Upper lobe of left lung (tissue), 6 donors: ENCODE measurements around the gene PTPRK. TPM values are rescaled to one million over a fixed set of nuclear protein-coding genes. Genes with fewer than 3 reads are reported as not detected.
"Not testable (repeated sequence)": the region's sequence is repeated elsewhere in the genome, so short reads cannot be mapped to it uniquely, and the experiment has no call there.

Experiments
- ATAC-seq, 2 donors: fragments of 200-7000 bp; cut with Tn5 transposase; one replicate each; pipeline ENCODE4 v1.9.1; 2022; ENCODE audit warnings: mild to moderate bottlenecking in 2 of 2, moderate library complexity in 2 of 2; ENCODE audit not compliant: low FRiP score in 2 of 2
- DNase-seq, 2 donors: peaks; one replicate each; pipeline ENCODE4 v3.0.0-alpha.2; 2019 to 2020
- H3K27ac ChIP-seq, 4 donors: fragments of 200-600 bp; sonication (generic); one replicate each; pipeline ENCODE4 v1.5.1; 2016 to 2019
- H3K27me3 ChIP-seq, 4 donors: fragments of 200-600 bp; sonication (generic); one replicate each; pipeline ENCODE4 v1.5.1; 2017 to 2019
- H3K36me3 ChIP-seq, 4 donors: fragments of 200-600 bp; sonication (generic); one replicate each; pipeline ENCODE4 v1.5.1; 2016 to 2019
- H3K4me1 ChIP-seq, 4 donors: fragments of 200-600 bp; sonication (generic); one replicate each; pipeline ENCODE4 v1.5.1; 2018 to 2019
- H3K4me3 ChIP-seq, 4 donors: fragments of 200-600 bp; sonication (generic); one replicate each; pipeline ENCODE4 v1.5.1; 2017 to 2019; ENCODE audit warnings: mild to moderate bottlenecking in 2 of 4, moderate library complexity in 1 of 4
- H3K9me3 ChIP-seq, 4 donors: fragments of 200-600 bp; sonication (generic); one replicate each; pipeline ENCODE4 v1.5.1; 2018 to 2019
- EP300 ChIP-seq, 4 donors: sonication (generic); formaldehyde crosslinking; IDR thresholded peaks; one replicate each; pipeline ENCODE4 v1.5.1; 2017; ENCODE audit warnings: antibody characterized with exemption in 4 of 4, control low read depth in 2 of 4
- POLR2A ChIP-seq, 4 donors: fragments of 450-650 bp; IDR thresholded peaks; one replicate each; pipeline ENCODE4 v1.5.1; 2016 to 2017; ENCODE audit warnings: antibody characterized with exemption in 4 of 4, mild to moderate bottlenecking in 2 of 4
- POLR2AphosphoS5 ChIP-seq, 2 donors: sonication (generic); formaldehyde crosslinking; IDR thresholded peaks; one replicate each; pipeline ENCODE4 v1.5.1; 2017; ENCODE audit warnings: antibody characterized with exemption in 2 of 2
- WGBS, 2 donors: methylation state at CpG; one replicate each; pipeline ENCODE4 v1.1.5; 2017 to 2018; 5-methylcytosine and 5-hydroxymethylcytosine counted together
- total RNA-seq, 6 donors: library from RNA; depleted of rRNA in 4 of 6; stranded (reverse); fragments of >200 nt in 4 of 6; gene quantifications; one replicate each; pipeline versions ENCODE4 v1.1.0 to v1.2.1, GENCODE V29; 2016 to 2021
- TF ChIP-seq, protein P1 (sequence below), 6 experiments: fragments of 450-650 bp in 4 of 6; fragments of 200-600 bp in 2 of 6; sonication (generic) in 2 of 6; IDR thresholded peaks; one replicate each; pipeline ENCODE4 v1.5.1; 2016 to 2019; ENCODE audit warnings: antibody characterized with exemption in 6 of 6
- donor health status: DM: no; HTN: no; CAD: no; lungs with moderate emphysema.
- donor health status: DM: no; HTN: yes; CAD: no; lungs with severe emphysema.

PTPRK gene
- total RNA-seq, 6 donors from 2014 or later = 42.7 to 97.4 (median 65.2) TPM

DNA sequence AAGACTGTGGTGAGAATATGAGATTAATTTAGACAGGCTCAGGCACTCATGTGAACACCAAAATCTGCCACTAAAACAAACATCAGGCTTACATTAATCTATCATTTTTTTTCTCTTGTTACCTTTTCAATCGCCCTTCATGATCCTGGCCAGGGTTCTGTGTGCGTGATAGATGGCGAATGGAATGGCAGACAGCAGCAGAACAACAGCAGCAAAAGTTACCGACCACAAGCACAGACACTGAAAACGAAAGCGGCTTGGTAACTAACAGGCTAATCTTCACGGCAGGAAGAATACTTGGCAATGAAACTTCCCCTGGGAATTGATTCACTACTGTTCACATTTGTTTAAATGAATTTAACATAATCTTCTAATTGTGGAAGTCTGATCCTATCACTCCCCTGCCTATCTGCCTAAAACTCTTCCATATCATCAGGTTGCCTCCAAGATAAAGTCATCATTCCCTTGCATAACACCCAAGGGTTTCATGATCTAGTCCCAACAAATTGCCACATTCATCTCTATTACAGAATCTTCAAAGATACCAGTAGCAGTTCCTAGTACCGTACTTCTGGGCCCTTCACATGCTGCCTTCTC is 28.7 kb downstream of the PTPRK start:
- Histone ChIP-seq H3K27me3 (no peaks in the 10 kb centered on the region), H3K9me3 (no peaks in the 10 kb centered on the region), H3K4me3 (peak overlapping the region in 3 of 4 donors; percentile 13 to 37 (median 35)), H3K27ac (peak overlapping the region; percentile 48 to 86 (median 72)), H3K4me1 (peaks cover 11 to 23% (median 13%) of the 10 kb centered on the region in 4 donors), H3K36me3 (no peaks in the 10 kb centered on the region)
- ATAC-seq (peak in 1 of 2 donors; percentile 70), DNase-seq (no peak)
- WGBS, 2 donors = 35 to 58% methylated on average over 8 of the region's 8 CpGs
- no peak for TF ChIP-seq POLR2A (IDR thresholded peaks at IDR 0.05)
- TF ChIP-seq, protein P1, sequence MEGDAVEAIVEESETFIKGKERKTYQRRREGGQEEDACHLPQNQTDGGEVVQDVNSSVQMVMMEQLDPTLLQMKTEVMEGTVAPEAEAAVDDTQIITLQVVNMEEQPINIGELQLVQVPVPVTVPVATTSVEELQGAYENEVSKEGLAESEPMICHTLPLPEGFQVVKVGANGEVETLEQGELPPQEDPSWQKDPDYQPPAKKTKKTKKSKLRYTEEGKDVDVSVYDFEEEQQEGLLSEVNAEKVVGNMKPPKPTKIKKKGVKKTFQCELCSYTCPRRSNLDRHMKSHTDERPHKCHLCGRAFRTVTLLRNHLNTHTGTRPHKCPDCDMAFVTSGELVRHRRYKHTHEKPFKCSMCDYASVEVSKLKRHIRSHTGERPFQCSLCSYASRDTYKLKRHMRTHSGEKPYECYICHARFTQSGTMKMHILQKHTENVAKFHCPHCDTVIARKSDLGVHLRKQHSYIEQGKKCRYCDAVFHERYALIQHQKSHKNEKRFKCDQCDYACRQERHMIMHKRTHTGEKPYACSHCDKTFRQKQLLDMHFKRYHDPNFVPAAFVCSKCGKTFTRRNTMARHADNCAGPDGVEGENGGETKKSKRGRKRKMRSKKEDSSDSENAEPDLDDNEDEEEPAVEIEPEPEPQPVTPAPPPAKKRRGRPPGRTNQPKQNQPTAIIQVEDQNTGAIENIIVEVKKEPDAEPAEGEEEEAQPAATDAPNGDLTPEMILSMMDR (IDR thresholded peaks at IDR 0.05) = no peak
- no peak for TF ChIP-seq POLR2AphosphoS5 (IDR thresholded peaks at IDR 0.05)
- TF ChIP-seq EP300 (IDR thresholded peaks at IDR 0.05) = no peak

DNA sequence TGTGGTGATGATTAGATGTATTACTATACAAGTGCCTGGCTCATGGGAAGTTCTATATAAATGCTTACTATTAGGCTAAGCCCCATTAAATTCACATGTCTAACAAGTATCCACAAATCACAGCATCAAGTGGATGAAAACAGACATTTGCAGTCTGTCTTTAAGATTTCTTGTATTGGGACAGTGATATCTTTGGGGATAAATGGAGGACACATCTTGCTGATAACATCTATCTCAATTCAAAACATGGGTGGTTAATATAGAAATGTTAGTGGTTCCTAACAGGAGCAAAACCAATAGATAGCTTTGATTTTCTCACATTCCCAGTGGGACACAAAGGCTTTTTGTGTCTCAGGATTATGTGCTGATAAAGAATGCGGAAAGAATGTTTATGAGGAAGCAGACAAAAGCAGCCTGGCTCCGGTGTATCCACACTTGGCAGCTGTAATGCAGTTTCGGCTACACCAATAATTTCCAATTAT is 29.3 kb downstream of the PTPRK start:
- Histone ChIP-seq H3K4me1 (peaks cover 11 to 23% (median 13%) of the 10 kb centered on the region in 4 donors), H3K9me3 (no peaks in the 10 kb centered on the region), H3K4me3 (peak overlapping the region in 3 of 4 donors; percentile 13 to 37 (median 35)), H3K27me3 (no peaks in the 10 kb centered on the region), H3K36me3 (no peaks in the 10 kb centered on the region), H3K27ac (peak overlapping the region; percentile 48 to 86 (median 72))
- 51 to 56% methylated on average over 3 of the region's 3 CpGs for WGBS, 2 donors
- peak in 1 of 2 donors; percentile 18 for ATAC-seq
- TF ChIP-seq EP300 (IDR thresholded peaks at IDR 0.05) (no peak), POLR2AphosphoS5 (IDR thresholded peaks at IDR 0.05) (no peak), POLR2A (IDR thresholded peaks at IDR 0.05) (no peak)
- TF ChIP-seq, protein P1 (IDR thresholded peaks at IDR 0.05) = no peak
- DNase-seq = no peak

DNA sequence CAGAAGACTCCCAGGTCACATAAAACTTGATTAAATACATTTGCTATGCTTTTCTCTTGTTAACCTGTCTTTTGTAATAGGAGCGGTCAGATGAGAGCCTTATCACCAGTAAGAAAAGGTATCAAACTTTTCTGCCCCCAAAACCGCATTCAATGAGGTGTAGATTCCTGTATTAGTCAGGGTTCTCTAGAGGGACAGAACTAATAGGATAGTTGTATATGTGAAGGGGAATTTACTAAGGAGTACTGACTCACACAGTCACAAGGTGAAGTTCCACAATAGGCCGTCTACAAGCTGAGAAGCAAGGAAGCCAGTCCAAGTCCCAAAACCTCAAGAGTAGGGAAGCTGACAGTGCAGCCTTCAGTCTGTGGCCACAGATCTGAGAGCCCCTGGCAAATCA is 32.7 kb downstream of the PTPRK start:
- Histone ChIP-seq H3K27me3 (no peaks in the 10 kb centered on the region), H3K27ac (no peak overlapping the region), H3K4me1 (peaks cover 15 to 29% (median 15%) of the 10 kb centered on the region in 4 donors), H3K36me3 (no peaks in the 10 kb centered on the region), H3K4me3 (no peak overlapping the region), H3K9me3 (no peaks in the 10 kb centered on the region)
- TF ChIP-seq POLR2AphosphoS5 (IDR thresholded peaks at IDR 0.05) (no peak), EP300 (IDR thresholded peaks at IDR 0.05) (no peak), POLR2A (IDR thresholded peaks at IDR 0.05) (no peak)
- TF ChIP-seq, protein P1 (IDR thresholded peaks at IDR 0.05) = no peak
- DNase-seq = no peak
- no peak for ATAC-seq
- WGBS, 2 donors = 90 to 92% methylated on average over 3 of the region's 3 CpGs

DNA sequence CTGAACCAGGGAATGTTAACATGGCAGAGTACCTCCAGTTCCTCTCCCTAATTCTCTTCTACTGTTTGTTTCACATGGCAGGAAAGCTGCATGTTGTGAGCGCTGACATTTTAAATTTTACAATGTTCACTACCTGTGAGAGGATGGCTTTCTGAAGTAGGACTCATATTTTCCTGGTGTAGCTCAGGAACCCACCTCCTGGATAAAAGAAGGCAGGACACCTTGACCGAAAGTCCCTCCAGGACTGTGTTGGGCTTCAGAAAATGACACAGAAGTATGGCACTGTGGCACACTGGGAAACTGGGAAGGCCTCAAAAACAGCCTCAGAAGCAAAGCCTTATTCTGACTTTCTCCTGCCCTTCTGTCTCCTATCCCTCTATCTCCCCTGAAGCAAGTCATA is 33.3 kb downstream of the PTPRK start:
- no peak for ATAC-seq
- WGBS, 2 donors = 90 to 95% methylated on average over 2 of the region's 2 CpGs

DNA sequence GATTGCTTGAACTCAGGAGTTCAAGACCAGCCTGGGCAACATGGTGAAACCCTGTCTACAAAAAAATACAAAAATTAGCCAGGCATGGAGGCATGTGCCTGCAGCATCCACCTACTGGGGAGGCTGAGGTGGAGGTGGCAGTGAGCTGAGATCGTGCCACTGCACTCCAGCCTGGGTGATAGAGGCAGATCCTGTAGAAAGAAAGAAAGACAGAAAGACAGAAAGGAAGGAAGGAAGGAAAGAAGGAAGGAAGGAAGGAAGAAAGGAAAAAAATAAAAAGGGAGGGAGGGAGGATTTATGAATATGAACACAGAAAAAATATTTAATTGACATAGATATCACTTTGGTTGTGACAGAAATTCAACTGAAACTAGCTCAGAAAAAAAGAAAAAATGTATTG is 33.8 kb downstream of the PTPRK start:
- DNase-seq, H3K36me3 ChIP-seq, H3K4me3 ChIP-seq, H3K27me3 ChIP-seq, H3K9me3 ChIP-seq, H3K27ac ChIP-seq, ATAC-seq: not testable (repeated sequence)
- peaks cover 5 to 20% (median 13%) of the 10 kb centered on the region in 4 donors for H3K4me1 ChIP-seq
- 72 to 73% methylated on average over 1 of the region's 1 CpG for whole genome bisulfite sequencing, 2 donors

More for the DNA sequence above, 33.3 kb downstream of the PTPRK start:
- TF ChIP-seq POLR2A (IDR thresholded peaks at IDR 0.05) (no peak), POLR2AphosphoS5 (IDR thresholded peaks at IDR 0.05) (no peak), EP300 (IDR thresholded peaks at IDR 0.05) (no peak)
- TF ChIP-seq, protein P1 (IDR thresholded peaks at IDR 0.05) = no peak
- Histone ChIP-seq H3K4me3 (no peak overlapping the region), H3K36me3 (no peaks in the 10 kb centered on the region), H3K27ac (no peak overlapping the region), H3K4me1 (peaks cover 8 to 22% (median 14%) of the 10 kb centered on the region in 4 donors), H3K9me3 (no peaks in the 10 kb centered on the region), H3K27me3 (no peaks in the 10 kb centered on the region)
- no peak for DNase-seq
